Omental fat pad (tissue), 4 donors: ENCODE measurements around the gene THAP7. TPM values are rescaled to one million over a fixed set of nuclear protein-coding genes. Genes with fewer than 3 reads are reported as not detected.

Source experiments
- ATAC-seq: fragments of 150-250 bp; one replicate; pipeline ENCODE4 v1.9.1; 2016; ENCODE audit warnings: mild to moderate bottlenecking, moderate library complexity; ENCODE audit not compliant: low FRiP score
- DNase-seq: peaks from one replicate; pipeline ENCODE4 v3.0.0-alpha.2; 2019; ENCODE audit warnings: low spot score
- CTCF ChIP-seq, 3 donors: fragments of 450-650 bp; IDR thresholded peaks; one replicate each; pipeline ENCODE4 v1.5.1; 2016 to 2017; ENCODE audit warnings: antibody characterized with exemption in 3 of 3, mild to moderate bottlenecking in 3 of 3, moderate library complexity in 2 of 3
- total RNA-seq, 4 donors: library from RNA; depleted of rRNA; stranded (reverse); fragments of >200 nt; gene quantifications; one replicate each; pipeline ENCODE4 v1.1.0, GENCODE V29; 2016

The THAP7 gene
- total RNA-seq, 4 donors from 2014 or later: 27.4 to 34.2 (median 32.8) TPM

GRCh38 chr22:21033895-21034294 is 32.0 kb upstream of the THAP7 start:
- DNase-seq (no peak), ATAC-seq (no peak)
- TF ChIP-seq CTCF (IDR thresholded peaks at IDR 0.05): no peak

GRCh38 chr22:21032868-21033688 is 31.2 kb upstream of the THAP7 start:
- TF ChIP-seq CTCF (IDR thresholded peaks at IDR 0.05): no peak
- DNase-seq: no peak
- peak; percentile 29 for ATAC-seq

GRCh38 chr22:21032037-21032867 is 30.3 kb upstream of the THAP7 start, which contains the start of gene SLC7A4:
SLC7A4 (minus strand) TSS chr22:21032561; CDS start chr22:21031812, 749 bp downstream.
- DNase-seq (no peak), ATAC-seq (peak; percentile 69)

GRCh38 chr22:21031545-21032036 is 29.7 kb upstream of the THAP7 start:
- ATAC-seq (no peak), DNase-seq (no peak)
- no peak for TF ChIP-seq CTCF (IDR thresholded peaks at IDR 0.05)

More at GRCh38 chr22:21032037-21032867, 30.3 kb upstream of the THAP7 start, which contains the start of gene SLC7A4:
- TF ChIP-seq CTCF (IDR thresholded peaks at IDR 0.05): no peak

GRCh38 chr22:21030621-21031544 is 29.0 kb upstream of the THAP7 start:
- ATAC-seq: no peak
- no peak for TF ChIP-seq CTCF (IDR thresholded peaks at IDR 0.05)
- DNase-seq: no peak

GRCh38 chr22:21030032-21030431 is 28.1 kb upstream of the THAP7 start:
- no peak for ATAC-seq
- no peak for TF ChIP-seq CTCF (IDR thresholded peaks at IDR 0.05)
- DNase-seq: no peak
